ENCODE data around the gene TLL2. TPM values are rescaled to one million over a fixed set of nuclear protein-coding genes. Genes with fewer than 3 reads are reported as not detected.

The TLL2 gene
- total and polyA plus RNA-seq, 2 of the 4 experiments (the other 2 are of a cell fraction) = under 0.01 to 0.05 TPM

DNA sequence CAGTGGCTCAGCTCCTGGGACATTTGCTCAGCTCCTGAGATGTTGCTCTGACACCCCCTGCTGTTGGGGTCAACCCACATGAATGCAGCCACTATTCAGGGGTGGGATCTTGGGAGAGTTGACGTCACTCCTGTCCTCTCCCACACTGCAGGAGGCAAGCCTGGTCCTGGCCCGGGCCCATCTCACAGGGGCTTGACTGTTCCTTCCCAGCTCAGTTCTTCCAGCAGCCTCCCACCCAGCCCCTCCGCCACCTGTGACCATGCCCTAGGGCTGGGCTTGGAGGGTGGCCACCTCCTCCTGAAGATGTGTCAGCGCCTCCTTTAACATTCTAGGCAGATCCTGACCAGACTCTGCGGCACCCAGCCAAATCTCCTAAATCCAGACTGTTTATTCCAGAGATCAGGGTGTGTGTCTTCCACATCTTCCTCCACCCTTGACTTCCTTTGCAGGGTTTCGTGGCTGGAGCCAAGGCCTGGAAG, 135.9 kb downstream of the TLL2 start:
- Histone ChIP-seq H3K27ac (ENCODE audit: insufficient read depth, low read length) (no peak overlapping the region), H2BK5ac (ENCODE audit: low read depth, low read length, poor library complexity, severe bottlenecking) (no peak overlapping the region), H2AK9ac (replicated peaks; ENCODE audit: low read depth, low read length, poor library complexity) (no peak overlapping the region), H4K91ac (ENCODE audit: insufficient read depth, low read depth, low read length) (no peak overlapping the region), H4K5ac (ENCODE audit: low read depth, low read length) (no peak overlapping the region), H3K14ac (replicated peaks; ENCODE audit: low read depth, low read length) (no peak overlapping the region), H2AFZ (replicated peaks; ENCODE audit: low read length, poor library complexity) (no peak overlapping the region), H3K4ac (ENCODE audit: low read depth, low read length) (no peak overlapping the region), H2BK120ac (ENCODE audit: low read depth, low read length) (no peak overlapping the region), H3K27me3 (ENCODE audit: control insufficient read depth, insufficient read depth, low read length) (peaks cover 13% of the 10 kb centered on the region), H3K4me2 (ENCODE audit: low read depth, low read length) (no peak overlapping the region), H4K20me1 (ENCODE audit: insufficient read depth, low read length) (no peaks in the 10 kb centered on the region), H2AK5ac (ENCODE audit: low read depth, low read length) (no peak overlapping the region), H3K18ac (ENCODE audit: low read depth, low read length) (no peak overlapping the region), H3K4me3 (ENCODE audit: insufficient read depth, low read depth, low read length) (no peak overlapping the region), H3K9ac (ENCODE audit: low read depth, low read length) (no peak overlapping the region), H4K8ac (ENCODE audit: low read depth in 2 of 2, low read length in 2 of 2) (no peak overlapping the region), H2BK20ac (ENCODE audit: low read depth, low read length) (no peak overlapping the region), H3K79me1 (ENCODE audit: low read depth in 1 of 2, low read length in 2 of 2) (no peaks in the 10 kb centered on the region), H3K4me1 (ENCODE audit: control insufficient read depth, insufficient read depth, low read length) (no peaks in the 10 kb centered on the region), H3K9me1 (ENCODE audit: insufficient read depth, low read length) (peaks cover 3% of the 10 kb centered on the region; the same call in 1 of the 2 replicates), H3K9me3 (ENCODE audit: control insufficient read depth, insufficient read depth, low read length) (no peaks in the 10 kb centered on the region), H3K23ac (ENCODE audit: low read depth, low read length) (no peak overlapping the region), H2BK15ac (ENCODE audit: low read depth, low read length) (no peak overlapping the region), H3K56ac (ENCODE audit: extremely low read depth, insufficient read depth, low read length) (no peak overlapping the region), H3K36me3 (ENCODE audit: control insufficient read depth, insufficient read depth, low read length) (no peaks in the 10 kb centered on the region)
- TF ChIP-seq MXI1 (IDR thresholded peaks at IDR 0.05; ENCODE audit: borderline replicate concordance, low read depth, low read length) (no peak), POLR2A (IDR thresholded peaks at IDR 0.05; ENCODE audit: low read depth, low read length) (no peak), CEBPB (IDR thresholded peaks at IDR 0.05; ENCODE audit: low read depth, low read length) (no peak), FOS (IDR thresholded peaks at IDR 0.05; ENCODE audit: low read depth, low read length) (no peak)
- ChIA-PET CTCF (interaction anchor here (0.5 kb wide), 1 partner anchor 406 kb away, joined by 3 read pairs; no protein-coding TSS in a partner anchor), POLR2A (ENCODE audit: unreplicated experiment) (no interaction called here)
- in situ Hi-C loops (cut with MboI; ENCODE audit: low sequenced_read_pairs) (no loop called here), dilution Hi-C loops (cut with HindIII; ENCODE audit: low sequenced_read_pairs, unreplicated experiment) (no loop called here), intact Hi-C loops (cut with micrococcal nuclease) (loop anchor here (5.0 to 10.0 kb wide), 3 partner anchors 454 to 834 kb away; partner anchors contain the start of gene LCOR)
- no TSS peak for BruUV-seq (replicated peaks)
- ATAC-seq (ENCODE audit: low read depth) = no peak
- no peak for DNase-seq
- WGBS, 2 experiments (ENCODE audit: extremely low coverage in 2 of 2, insufficient read length in 1 of 2) = no CpG with 5 or more reads among the region's 6 CpGs
